Dermis microvascular lymphatic vessel endothelial cell (primary cell): Measurements from ENCODE around the gene RASSF4. TPM values are rescaled to one million over a fixed set of nuclear protein-coding genes. Genes with fewer than 3 reads are reported as not detected.

Experiments
- DNase-seq, 2 donors: peaks; one replicate each; pipeline versions ENCODE4 v3.0.0 to v3.0.0-alpha.2; 2010; ENCODE audit warnings: low read depth in 2 of 2
- total RNA-seq: library from RNA; depleted of rRNA; stranded (reverse); fragments of >200 nt; gene quantifications from 2 replicates; pipeline ENCODE4 v1.2.1, GENCODE V29; 2014

RASSF4 gene
- total RNA-seq, 1 donor from 2014 or later, result 13.1 TPM

DNA sequence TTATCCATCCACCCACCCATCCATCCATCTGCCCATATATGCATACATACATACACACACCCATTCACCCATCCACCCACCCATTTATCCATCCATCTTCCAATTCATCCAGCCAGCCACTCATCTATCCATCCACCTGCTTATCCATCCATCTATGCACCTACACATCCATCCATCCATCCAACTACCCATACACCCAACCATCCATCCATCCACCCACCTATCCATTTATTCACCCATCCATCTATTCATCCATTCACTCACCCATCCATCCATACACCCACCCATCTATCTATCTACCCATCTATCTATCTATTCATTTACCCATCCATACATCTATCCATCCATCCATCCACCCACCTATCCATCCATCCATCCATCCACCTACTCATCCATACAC is 31.1 kb upstream of the RASSF4 start:
- DNase-seq, result no peak

DNA sequence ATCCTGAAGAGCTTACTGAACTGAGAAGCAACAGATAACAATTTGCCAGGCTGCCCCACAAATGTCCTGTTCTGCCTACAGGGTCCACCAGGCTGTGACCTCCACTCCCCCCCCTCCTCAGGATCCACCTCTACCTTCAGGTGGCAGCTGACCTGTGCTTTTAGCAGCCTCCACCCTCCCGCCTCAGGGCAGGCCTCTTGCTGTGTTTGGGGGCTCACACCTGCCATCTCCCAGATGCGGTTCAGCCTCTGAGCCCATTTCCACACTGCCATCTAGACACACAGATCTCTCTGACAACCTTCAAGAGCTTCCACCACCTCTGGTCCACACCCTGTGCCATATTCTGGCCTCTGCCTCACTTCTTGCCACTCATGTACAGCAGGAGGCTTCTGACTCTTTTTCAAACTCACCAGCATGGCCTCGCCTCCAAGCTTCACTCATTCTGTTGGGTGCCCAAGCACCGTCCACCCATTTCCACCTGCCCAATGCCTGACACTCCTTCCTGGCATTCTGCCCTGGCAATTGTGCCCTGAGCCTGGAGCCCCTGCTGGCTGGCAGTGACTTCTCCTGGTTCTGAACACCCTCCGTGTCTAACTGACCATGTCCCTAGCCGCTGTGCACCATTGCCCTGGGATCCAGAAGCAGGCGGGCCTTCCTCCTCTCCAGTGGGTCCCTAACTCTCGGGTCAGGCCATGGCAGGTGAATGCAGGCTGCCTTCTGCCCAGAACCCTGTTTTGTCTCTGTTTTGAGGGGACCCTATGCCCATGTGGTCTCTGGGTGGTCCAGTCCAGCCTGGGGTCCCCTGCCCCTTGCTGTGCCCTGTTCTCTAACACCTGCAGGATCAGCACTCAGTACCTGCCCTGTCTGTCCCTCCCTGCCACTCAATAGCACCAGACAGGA is 30.0 kb upstream of the RASSF4 start:
- no peak for DNase-seq

GRCh38 chr10:44930904-44931620 is 28.5 kb upstream of the RASSF4 start:
- DNase-seq, result no peak

GRCh38 chr10:44931621-44932516 is 27.7 kb upstream of the RASSF4 start:
- DNase-seq, result no peak

- DNase-seq, result peak; percentile 47 to 80
Observed at GRCh38 chr10:44932517-44933450, 26.8 kb upstream of the RASSF4 start.

DNA sequence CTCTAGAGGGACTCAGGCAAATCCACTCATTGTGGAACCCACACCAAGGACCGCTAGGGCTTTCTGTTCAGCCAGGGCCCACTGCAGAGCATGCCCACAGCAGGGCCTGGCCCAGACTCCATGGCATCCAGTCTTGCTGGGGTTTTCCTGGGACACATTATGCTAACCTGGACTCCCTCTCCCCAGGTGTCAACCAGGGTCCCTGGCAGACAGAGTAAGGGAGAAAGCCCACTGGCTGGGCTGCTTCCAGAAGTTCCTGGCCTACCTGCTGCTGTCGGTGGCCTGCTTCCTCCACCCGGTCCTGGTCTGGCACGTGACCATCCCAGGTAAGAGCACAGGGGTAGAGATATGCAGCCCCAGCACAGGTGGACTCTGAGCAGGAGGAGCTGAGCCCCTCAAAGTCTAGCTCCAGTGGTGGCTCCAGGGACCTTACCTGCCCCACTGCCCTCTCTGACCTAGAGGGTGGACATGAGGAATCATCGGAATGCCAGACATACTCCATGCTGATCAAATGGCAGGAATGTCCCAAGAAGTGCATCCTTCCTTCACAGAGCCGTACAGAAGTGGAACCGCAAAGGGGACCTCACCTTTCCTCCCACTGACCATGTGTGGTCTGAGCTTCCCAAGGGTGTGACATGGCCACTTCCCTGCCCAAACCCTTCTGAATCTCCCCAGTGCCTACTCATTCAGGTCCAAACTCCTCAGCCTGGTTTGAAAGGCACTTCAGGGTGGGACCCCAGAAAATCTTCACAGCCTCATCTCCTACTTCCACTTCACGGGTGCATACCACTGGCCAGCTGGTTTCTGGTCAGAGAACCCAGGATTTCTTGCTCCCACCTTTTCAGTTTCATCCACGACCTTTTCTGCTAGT is 25.9 kb upstream of the RASSF4 start:
- DNase-seq, result no peak

DNA sequence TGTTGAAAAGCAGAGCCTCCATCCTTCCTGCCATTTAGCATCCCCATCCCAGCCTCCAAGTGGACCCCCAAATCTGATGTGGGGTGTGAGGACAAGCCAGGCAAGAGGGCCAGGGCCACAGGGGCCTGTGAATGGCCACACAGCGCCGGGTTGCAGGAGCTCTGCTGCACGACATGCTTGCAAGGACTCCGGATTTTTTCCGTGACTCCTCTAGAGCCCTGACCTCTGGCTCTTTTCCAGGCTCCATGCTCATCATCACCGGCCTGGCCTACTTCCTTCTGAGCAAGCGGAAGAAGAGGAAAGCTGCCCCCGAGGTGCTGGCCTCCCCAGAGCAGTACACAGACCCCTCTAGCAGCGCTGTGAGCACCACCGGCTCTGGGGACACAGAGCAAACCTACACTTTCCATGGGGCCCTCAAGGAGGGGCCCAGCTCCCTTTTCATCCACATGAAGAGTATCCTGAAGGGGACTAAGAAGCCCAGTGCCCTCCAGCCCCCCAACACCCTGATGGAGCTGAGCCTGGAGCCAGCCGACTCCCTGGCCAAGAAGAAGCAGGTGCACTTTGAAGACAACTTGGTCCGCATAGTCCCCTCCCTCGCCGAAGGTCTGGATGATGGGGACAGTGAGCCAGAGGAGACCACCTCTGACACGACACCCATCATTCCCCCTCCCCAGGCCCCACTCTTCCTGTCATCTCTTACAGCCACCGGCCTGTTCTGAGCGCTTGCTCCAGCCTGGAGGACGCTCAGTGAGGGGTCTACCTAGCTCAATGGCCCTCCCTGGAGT is 25.0 kb upstream of the RASSF4 start:
- no peak for DNase-seq

DNA sequence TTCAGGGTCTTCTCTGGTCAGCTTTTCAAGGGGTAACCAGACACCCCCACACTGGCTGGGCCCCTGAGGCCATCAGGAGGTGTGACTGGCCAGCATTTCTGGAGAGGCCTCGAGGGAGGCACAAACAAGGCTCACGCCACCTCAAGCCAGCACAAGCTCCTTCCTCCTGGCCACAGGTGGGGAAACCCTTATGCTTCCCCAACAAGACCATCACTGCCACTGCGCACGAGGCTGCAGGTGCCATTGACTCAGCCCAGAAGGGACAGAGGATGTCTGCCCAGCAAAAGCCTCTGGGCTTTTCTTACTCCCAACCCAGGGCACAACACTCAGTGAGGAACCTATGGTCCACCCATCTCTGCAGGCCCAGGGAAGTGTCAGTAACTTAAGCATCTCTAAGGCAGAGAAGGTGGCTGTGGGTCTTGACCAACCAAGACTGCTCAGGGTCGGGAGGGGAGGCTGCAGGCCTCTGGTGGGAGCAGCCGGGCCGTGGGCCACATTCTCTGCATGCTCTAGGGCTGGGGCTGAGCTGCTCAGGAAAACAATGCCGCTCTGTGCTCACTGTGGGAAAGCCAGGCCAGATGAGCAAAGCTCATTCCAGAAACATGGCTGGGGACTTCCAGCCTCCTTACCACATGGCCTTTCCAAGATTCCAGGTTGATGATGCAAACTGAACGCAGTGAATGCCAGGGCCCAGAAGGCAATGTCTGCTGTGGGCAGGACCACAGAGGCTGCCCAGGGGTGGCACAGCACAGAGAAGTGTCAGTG is 24.2 kb upstream of the RASSF4 start:
- DNase-seq, result peak in 1 of 2 donors; percentile 39

DNA sequence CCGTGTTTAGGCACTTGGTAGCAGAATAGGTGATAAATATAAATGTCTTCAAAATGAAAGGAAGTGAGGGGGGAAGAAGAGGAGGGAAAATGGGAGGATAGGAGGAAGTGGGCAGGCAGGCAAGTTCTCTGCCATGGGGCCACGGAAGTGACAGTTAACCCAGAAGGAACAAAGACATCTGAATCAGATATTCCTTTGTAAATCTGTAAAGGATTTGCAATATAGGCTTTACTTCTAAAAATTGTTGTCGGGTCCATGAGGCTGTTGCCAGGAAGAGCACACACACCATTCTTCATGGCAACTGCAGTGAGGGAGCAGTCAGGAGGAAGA is 23.7 kb upstream of the RASSF4 start:
- no peak for DNase-seq

- no peak for DNase-seq
Observed at GRCh38 chr10:44936314-44936975, 23.2 kb upstream of the RASSF4 start.

DNA sequence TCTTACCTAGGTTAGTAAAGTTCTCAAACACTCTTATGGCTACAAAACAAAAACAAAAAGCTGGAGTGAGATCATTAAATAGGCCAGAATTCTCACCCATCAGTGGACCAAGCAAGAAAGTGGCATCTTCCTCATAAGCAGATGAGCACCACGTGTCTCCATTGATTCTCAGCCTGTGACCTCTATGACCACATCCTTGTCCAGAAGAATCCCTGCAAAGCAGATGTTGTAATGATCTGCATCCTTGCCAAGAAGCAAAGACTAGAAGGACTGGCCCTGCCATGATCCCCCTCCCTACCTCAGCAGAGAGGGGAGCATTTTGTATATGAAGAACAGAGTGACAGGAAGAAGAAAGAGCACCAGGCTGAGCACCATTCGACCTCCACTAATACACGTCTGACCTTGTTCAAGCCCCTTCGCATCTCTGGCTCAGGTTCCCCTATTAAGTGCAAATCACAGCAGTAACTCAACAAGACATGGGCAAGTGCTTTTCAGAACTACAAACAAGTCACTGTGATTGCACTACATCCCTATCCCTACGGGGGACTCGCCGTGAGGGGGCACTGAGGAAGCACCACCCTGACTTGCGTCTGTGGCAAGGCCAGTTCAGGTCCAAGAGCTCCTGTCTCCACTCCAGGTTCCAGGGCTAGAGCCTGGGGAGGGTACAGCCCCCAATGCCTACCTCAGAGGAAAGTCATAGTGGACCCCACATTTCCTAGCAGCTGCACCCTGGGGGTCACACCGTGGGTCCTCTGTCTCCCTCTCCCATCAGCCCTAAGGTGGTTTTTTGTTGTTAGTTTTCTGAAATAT is 22.2 kb upstream of the RASSF4 start:
- no peak for DNase-seq

DNA sequence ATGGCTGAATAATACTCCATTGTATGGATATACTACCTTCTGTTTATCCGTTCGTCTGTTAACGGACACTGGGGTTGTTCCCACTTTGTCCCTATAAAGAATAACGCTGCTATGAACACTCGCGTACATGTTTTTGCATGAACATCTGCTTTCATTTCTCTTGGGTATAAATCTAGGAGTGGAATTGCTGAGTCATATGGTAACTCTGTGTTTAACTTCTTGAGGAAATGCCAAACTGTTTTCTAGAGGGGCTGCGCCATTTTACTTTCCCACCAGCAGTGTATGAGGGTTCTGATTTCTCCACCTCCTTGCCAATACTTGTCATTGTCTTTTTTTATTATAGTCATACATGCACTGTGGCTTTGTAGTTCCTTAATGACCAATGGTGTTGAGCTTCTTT is 20.6 kb upstream of the RASSF4 start:
- no peak for DNase-seq

- DNase-seq, result no peak
Observed at GRCh38 chr10:44939691-44940401, 19.8 kb upstream of the RASSF4 start.

GRCh38 chr10:44944354-44944753 is 15.2 kb upstream of the RASSF4 start:
- no peak for DNase-seq

DNA sequence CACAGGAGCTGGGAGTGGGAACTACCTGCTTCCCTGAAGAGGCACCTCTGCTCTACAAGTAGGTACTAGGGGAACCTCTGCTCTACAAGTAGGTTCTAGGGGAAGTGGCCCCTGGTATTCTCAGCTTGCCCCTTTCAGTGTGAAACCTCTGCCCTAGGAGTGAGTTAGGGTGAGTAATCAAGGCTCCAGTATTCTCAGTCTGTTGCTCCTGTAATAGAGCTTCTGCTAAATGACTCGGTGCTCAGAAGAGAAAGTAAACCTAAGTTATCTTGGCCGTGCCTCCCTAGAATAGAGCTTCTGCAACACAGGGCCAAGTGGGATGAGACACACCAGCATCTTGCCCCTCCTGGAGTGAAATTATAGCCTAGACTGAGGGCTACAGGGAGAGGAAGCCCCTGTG is 13.4 kb upstream of the RASSF4 start:
- DNase-seq, result no peak
